Loucy (cell line): Measurements from ENCODE around the gene CAV3.

Experiments
- EZH2phosphoT487 ChIP-seq: fragments of 200-600 bp; IDR thresholded peaks from 2 replicates; pipeline ENCODE4 v1.6.1; 2018; ENCODE audit warnings: antibody characterized with exemption, mild to moderate bottlenecking, moderate library complexity, borderline replicate concordance
- TF ChIP-seq, protein P1 (sequence below): fragments of 200-600 bp; sonication (generic); conservative IDR thresholded peaks from 2 replicates; pipeline ENCODE4 v1.5.1; 2014; ENCODE audit warnings: mild to moderate bottlenecking, antibody characterized with exemption, low read length

DNA sequence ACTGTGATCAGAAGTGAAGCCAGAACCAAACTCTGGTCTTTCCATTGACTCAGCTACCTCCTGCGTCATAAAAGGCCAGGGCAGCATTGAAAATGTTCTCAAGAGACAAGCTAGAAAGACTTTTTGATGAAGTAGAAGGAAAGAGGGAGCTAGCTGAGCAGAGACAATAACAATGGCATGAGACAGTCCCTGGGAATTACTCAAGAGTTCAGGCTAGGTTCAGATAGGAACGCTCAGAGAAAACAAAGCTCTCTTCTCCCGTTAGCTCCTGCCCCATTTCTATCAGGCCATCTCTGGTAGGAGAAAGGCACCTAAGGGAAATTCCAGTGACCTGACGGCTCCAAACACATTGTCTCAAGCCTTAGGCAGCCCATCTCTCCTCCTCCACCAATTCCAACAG, 42.8 kb downstream of the CAV3 start:
- TF ChIP-seq, protein P1, sequence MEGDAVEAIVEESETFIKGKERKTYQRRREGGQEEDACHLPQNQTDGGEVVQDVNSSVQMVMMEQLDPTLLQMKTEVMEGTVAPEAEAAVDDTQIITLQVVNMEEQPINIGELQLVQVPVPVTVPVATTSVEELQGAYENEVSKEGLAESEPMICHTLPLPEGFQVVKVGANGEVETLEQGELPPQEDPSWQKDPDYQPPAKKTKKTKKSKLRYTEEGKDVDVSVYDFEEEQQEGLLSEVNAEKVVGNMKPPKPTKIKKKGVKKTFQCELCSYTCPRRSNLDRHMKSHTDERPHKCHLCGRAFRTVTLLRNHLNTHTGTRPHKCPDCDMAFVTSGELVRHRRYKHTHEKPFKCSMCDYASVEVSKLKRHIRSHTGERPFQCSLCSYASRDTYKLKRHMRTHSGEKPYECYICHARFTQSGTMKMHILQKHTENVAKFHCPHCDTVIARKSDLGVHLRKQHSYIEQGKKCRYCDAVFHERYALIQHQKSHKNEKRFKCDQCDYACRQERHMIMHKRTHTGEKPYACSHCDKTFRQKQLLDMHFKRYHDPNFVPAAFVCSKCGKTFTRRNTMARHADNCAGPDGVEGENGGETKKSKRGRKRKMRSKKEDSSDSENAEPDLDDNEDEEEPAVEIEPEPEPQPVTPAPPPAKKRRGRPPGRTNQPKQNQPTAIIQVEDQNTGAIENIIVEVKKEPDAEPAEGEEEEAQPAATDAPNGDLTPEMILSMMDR: no peak
- no peak for TF ChIP-seq EZH2phosphoT487
